GM12892 (cell line): Measurements from ENCODE around the gene ZBED2. TPM values are rescaled to one million over a fixed set of nuclear protein-coding genes. Genes with fewer than 3 reads are reported as not detected.
"Not testable (repeated sequence)": the region's sequence is repeated elsewhere in the genome, so short reads cannot be mapped to it uniquely, and the experiment has no call there.

ENCODE experiments used
- DNase-seq: peaks from one replicate; pipeline ENCODE4 v3.0.0; 2011; ENCODE audit not compliant: insufficient read length
- FAIRE-seq: peaks from 2 replicates; lab custom pipeline; 2011; peaks lifted over from hg19 to GRCh38; lab: Jason Lieb, UNC
- POLR2A ChIP-seq: IDR thresholded peaks from 2 replicates; pipeline ENCODE4 v1.6.1; 2011; ENCODE audit warnings: low read depth, low read length, control low read depth
- POLR2AphosphoS5 ChIP-seq: IDR thresholded peaks from 2 replicates; pipeline ENCODE4 v1.6.1; 2011; ENCODE audit warnings: low read depth, low read length, control low read depth
- TAF1 ChIP-seq: IDR thresholded peaks from 2 replicates; pipeline ENCODE4 v1.6.1; 2011; ENCODE audit warnings: low read depth, mild to moderate bottlenecking, control low read depth, low read length, borderline replicate concordance
- polyA plus RNA-seq: library from polyadenylated mRNA; unstranded; fragments of >200 nt; gene quantifications from one replicate; pipeline ENCODE4 v1.2.1, GENCODE V29; 2012; ENCODE audit warnings: missing spikeins, inconsistent platforms; ENCODE audit not compliant: missing spikeins

ZBED2 gene
- 3.2 TPM for polyA plus RNA-seq

GRCh38 chr3:111595232-111595631 is at the start of gene ZBED2:
Gene ZBED2 (minus strand): TSS chr3:111595346. CDS start chr3:111594201, 1,145 bp downstream.
- peak; percentile 84 for FAIRE-seq
- DNase-seq: no peak
- TF ChIP-seq POLR2A: no peak
- TF ChIP-seq POLR2AphosphoS5: no peak
- no peak for TF ChIP-seq TAF1

GRCh38 chr3:111639316-111639715 is 44.2 kb upstream of the ZBED2 start:
- TF ChIP-seq POLR2AphosphoS5: no peak
- TF ChIP-seq TAF1: no peak
- no peak for TF ChIP-seq POLR2A
- no peak for FAIRE-seq
- DNase-seq: no peak

- DNase-seq (no peak), FAIRE-seq (peak; percentile 53)
- no peak for TF ChIP-seq POLR2A
- TF ChIP-seq TAF1: no peak
Measured at GRCh38 chr3:111636366-111636885, 41.3 kb upstream of the ZBED2 start.

- no peak for FAIRE-seq
- TF ChIP-seq POLR2AphosphoS5 (no peak), POLR2A (no peak), TAF1 (no peak)
- DNase-seq: no peak
Measured at GRCh38 chr3:111635403-111635802, 40.3 kb upstream of the ZBED2 start.

- not testable (repeated sequence) for DNase-seq, FAIRE-seq
Measured at GRCh38 chr3:111630638-111631037, 35.5 kb upstream of the ZBED2 start.

GRCh38 chr3:111629018-111629417 is 33.9 kb upstream of the ZBED2 start:
- DNase-seq, FAIRE-seq: not testable (repeated sequence)

- no peak for FAIRE-seq
- TF ChIP-seq TAF1 (no peak), POLR2AphosphoS5 (no peak), POLR2A (no peak)
- DNase-seq: no peak
Measured at GRCh38 chr3:111627092-111627491, 31.9 kb upstream of the ZBED2 start.

- FAIRE-seq (peak; percentile 36), DNase-seq (no peak)
- TF ChIP-seq POLR2AphosphoS5: no peak
- TF ChIP-seq TAF1: no peak
Measured at GRCh38 chr3:111621535-111621934, 26.4 kb upstream of the ZBED2 start.

- FAIRE-seq (no peak), DNase-seq (no peak)
- TF ChIP-seq POLR2AphosphoS5 (no peak), POLR2A (no peak), TAF1 (no peak)
Measured at GRCh38 chr3:111619833-111620232, 24.7 kb upstream of the ZBED2 start.

GRCh38 chr3:111618945-111619344 is 23.8 kb upstream of the ZBED2 start:
- no peak for FAIRE-seq
- TF ChIP-seq TAF1 (no peak), POLR2AphosphoS5 (no peak), POLR2A (no peak)
- DNase-seq: no peak

GRCh38 chr3:111617912-111618601 is 22.9 kb upstream of the ZBED2 start:
- no peak for TF ChIP-seq POLR2A
- no peak for TF ChIP-seq TAF1
- no peak for TF ChIP-seq POLR2AphosphoS5
- DNase-seq: no peak
- FAIRE-seq: no peak

- DNase-seq (no peak), FAIRE-seq (no peak)
- TF ChIP-seq POLR2A (no peak), TAF1 (no peak), POLR2AphosphoS5 (no peak)
Measured at GRCh38 chr3:111617406-111617805, 22.3 kb upstream of the ZBED2 start.
